K562 (cell line): Measurements from ENCODE around the gene RASD2. TPM values are rescaled to one million over a fixed set of nuclear protein-coding genes. Genes with fewer than 3 reads are reported as not detected.
A peak's percentile ranks its signal among the peaks of the same experiment; 100 is the strongest.

Experiments
- ATAC-seq: fragments of 200-7000 bp; cut with Tn5 transposase; 3 replicates; pipeline ENCODE4 v1.9.1; 2020; ENCODE audit warnings: moderate library complexity
- BruUV-seq: library from RNA; stranded (reverse); fragments of 400-500 nt; replicated peaks from 2 replicates; lab custom pipeline; 2021; lab: Mats Ljungman, UMichigan
- CTCF ChIA-PET: fragments of 300-600 bp; formaldehyde crosslinking; extraction: SDS; loops from one replicate; lab custom pipeline; 2021; ENCODE audit warnings: low intra/inter-chr PET ratio; lab: Yijun Ruan, JAX
- POLR2A ChIA-PET: fragments of 300-600, 350-650 bp; sonication (Branson Sonifier 250); formaldehyde crosslinking; extraction: SDS; loops from one replicate; lab custom pipeline; 2021; ENCODE audit warnings: antibody characterized with exemption, inconsistent platforms; lab: Yijun Ruan, JAX
- DNase-seq, 4 experiments: peaks; one replicate each; pipeline versions ENCODE4 v3.0.0 to v3.0.0-alpha.2; 2011 to 2018; ENCODE audit warnings: low spot score in 3 of 4, mixed read lengths in 3 of 4; ENCODE audit errors: extremely low read depth in 1 of 4
- FAIRE-seq: peaks from 2 replicates; lab custom pipeline; 2011; peaks lifted over from hg19 to GRCh38; lab: Jason Lieb, UNC
- H2AFZ ChIP-seq: 2 replicates; pipeline ENCODE4 v1.6.0; 2011; ENCODE audit warnings: low read depth, low read length, control low read depth, inconsistent platforms
- H3K27ac ChIP-seq: fragments of 200-600 bp; 3 replicates; pipeline ENCODE4 v1.8.0; 2011; ENCODE audit warnings: low read depth, mild to moderate bottlenecking, control low read depth, inconsistent platforms, low read length, moderate library complexity, mixed read lengths; ENCODE audit errors: extremely low read depth
- H3K27me3 ChIP-seq, 2 experiments: fragments of 300-600 bp in 1 of 2; 2 replicates in 1 of 2; 3 replicates in 1 of 2; pipeline versions ENCODE4 v1.6.0 to v1.8.0; 2011; ENCODE audit warnings: inconsistent platforms in 2 of 2, low read length in 2 of 2, mild to moderate bottlenecking in 1 of 2, mixed read lengths in 1 of 2, moderate library complexity in 1 of 2; ENCODE audit not compliant: control insufficient read depth in 2 of 2, insufficient read depth in 2 of 2
- H3K36me3 ChIP-seq: fragments of 300-600 bp; 3 replicates; pipeline ENCODE4 v1.8.0; 2011; ENCODE audit warnings: mild to moderate bottlenecking, low read length, inconsistent platforms; ENCODE audit not compliant: control insufficient read depth, insufficient read depth
- H3K4me1 ChIP-seq, 2 experiments: fragments of 200-600 bp in 1 of 2; replicated peaks in 1 of 2; 2 replicates in 1 of 2; 3 replicates in 1 of 2; pipeline versions ENCODE4 v1.5.1 to v1.8.0; 2011; ENCODE audit warnings: inconsistent platforms in 2 of 2, low read length in 2 of 2, mild to moderate bottlenecking in 1 of 2, mixed read lengths in 1 of 2, moderate library complexity in 1 of 2; ENCODE audit not compliant: control insufficient read depth in 2 of 2, insufficient read depth in 2 of 2
- H3K4me2 ChIP-seq: 2 replicates; pipeline ENCODE4 v1.6.1; 2011; ENCODE audit warnings: low read length, control low read depth, inconsistent platforms, mixed read lengths; ENCODE audit not compliant: insufficient read depth
- H3K4me3 ChIP-seq: fragments of 200-600 bp; sonication (generic), shearing (Covaris generic); 2 replicates; pipeline ENCODE4 v1.5.1; 2016; ENCODE audit warnings: control low read depth, inconsistent platforms
- H3K79me2 ChIP-seq: fragments of 200-600 bp; 3 replicates; pipeline ENCODE4 v1.8.0; 2011; ENCODE audit warnings: low read length, inconsistent platforms; ENCODE audit not compliant: control insufficient read depth, insufficient read depth
- H3K9ac ChIP-seq, 2 experiments: 2 replicates each; pipeline versions ENCODE4 v1.6.0 to v1.6.1; 2011; ENCODE audit warnings: low read depth in 2 of 2, low read length in 2 of 2, control low read depth in 1 of 2, inconsistent platforms in 1 of 2, mild to moderate bottlenecking in 1 of 2, mixed read lengths in 1 of 2; ENCODE audit not compliant: insufficient read depth in 1 of 2
- H3K9me1 ChIP-seq: one replicate; pipeline ENCODE4 v1.6.0; 2011; ENCODE audit warnings: inconsistent platforms, mild to moderate bottlenecking, low read length, moderate library complexity; ENCODE audit not compliant: control insufficient read depth, insufficient read depth
- H3K9me3 ChIP-seq: replicated peaks from 2 replicates; pipeline ENCODE4 v1.5.1; 2011; ENCODE audit warnings: low read depth, low read length, inconsistent platforms; ENCODE audit not compliant: control insufficient read depth, insufficient read depth
- H4K20me1 ChIP-seq: replicated peaks from 2 replicates; pipeline ENCODE4 v1.6.1; 2011; ENCODE audit warnings: low read length, inconsistent platforms, mixed read lengths; ENCODE audit not compliant: control insufficient read depth, insufficient read depth
- ARID2 ChIP-seq: fragments of 450-650 bp; IDR thresholded peaks from 2 replicates; pipeline ENCODE4 v1.6.1; 2017; ENCODE audit warnings: antibody characterized with exemption, mild to moderate bottlenecking
- CBX2 ChIP-seq: fragments of 200-600 bp; sonication (generic); IDR thresholded peaks from one replicate; pipeline ENCODE4 v1.6.1; 2012; ENCODE audit warnings: mild to moderate bottlenecking, low read length, inconsistent platforms; ENCODE audit not compliant: insufficient read depth, poor library complexity, severe bottlenecking
- CREBBP ChIP-seq: IDR thresholded peaks from one replicate; pipeline ENCODE4 v1.6.1; 2012; ENCODE audit warnings: low read depth, mild to moderate bottlenecking, control low read depth, inconsistent platforms, low read length
- ETV1 ChIP-seq: fragments of 450-650 bp; conservative IDR thresholded peaks from 2 replicates; pipeline ENCODE4 v1.6.1; 2016; ENCODE audit warnings: missing genetic modification characterization, control low read depth, low read depth, missing compliant biosample characterization
- FOSL1 ChIP-seq: fragments of 200-800 bp; sonication (Bioruptor generic); conservative IDR thresholded peaks from 2 replicates; pipeline ENCODE4 v1.6.1; 2016; ENCODE audit warnings: missing genetic modification characterization, missing compliant biosample characterization
- GTF2F1 ChIP-seq: IDR thresholded peaks from 2 replicates; pipeline ENCODE4 v1.6.1; 2011; ENCODE audit warnings: low read depth, low read length, improper control_type of control experiment
- HSF4 ChIP-seq: fragments of 250-450 bp; sonication (Bioruptor Pico); IDR thresholded peaks from 2 replicates; pipeline ENCODE4 v2.1.2; 2022; ENCODE audit warnings: mild to moderate bottlenecking, moderate library complexity, borderline replicate concordance
- JUN ChIP-seq, 2 experiments: sonication (generic) in 1 of 2; formaldehyde crosslinking in 1 of 2; IDR thresholded peaks; 2 replicates each; pipeline versions ENCODE4 v1.6.1 to v1.8.0; 2012 to 2022; ENCODE audit warnings: borderline replicate concordance in 2 of 2, mild to moderate bottlenecking in 2 of 2, improper control_type of control experiment in 1 of 2, low read depth in 1 of 2, low read length in 1 of 2, missing genetic modification reagents in 1 of 2
- MTF1 ChIP-seq: fragments of 250-450 bp; sonication (Bioruptor Pico); IDR thresholded peaks from 2 replicates; pipeline ENCODE4 v1.9.0; 2021; ENCODE audit warnings: moderate library complexity, mild to moderate bottlenecking, inconsistent platforms, borderline replicate concordance
- SIN3A ChIP-seq, 2 experiments: fragments of 150-350 bp in 1 of 2; IDR thresholded peaks; 2 replicates each; pipeline ENCODE4 v1.6.1; 2011 to 2016; ENCODE audit warnings: borderline replicate concordance in 2 of 2, low read depth in 2 of 2, low read length in 2 of 2, mild to moderate bottlenecking in 2 of 2, moderate library complexity in 2 of 2; ENCODE audit not compliant: control insufficient read depth in 1 of 2
- SMARCB1 ChIP-seq: IDR thresholded peaks from 2 replicates; pipeline ENCODE4 v1.6.1; 2011; ENCODE audit warnings: improper control_type of control experiment, low read depth; ENCODE audit not compliant: insufficient read length
- SMARCE1 ChIP-seq: fragments of 450-650 bp; IDR thresholded peaks from 2 replicates; pipeline ENCODE4 v1.7.1; 2016; ENCODE audit warnings: mild to moderate bottlenecking
- TAL1 ChIP-seq: fragments of 450-650 bp; IDR thresholded peaks from 2 replicates; pipeline ENCODE4 v1.6.1; 2016; ENCODE audit warnings: mild to moderate bottlenecking
- TEAD4 ChIP-seq, 2 experiments: sonication (generic) in 1 of 2; formaldehyde crosslinking in 1 of 2; IDR thresholded peaks; 2 replicates each; pipeline versions ENCODE4 v1.6.1 to v1.8.0; 2012 to 2022; ENCODE audit warnings: borderline replicate concordance in 1 of 2, inconsistent platforms in 1 of 2, low read length in 1 of 2, mild to moderate bottlenecking in 1 of 2, missing genetic modification reagents in 1 of 2
- USF2 ChIP-seq: sonication (generic); formaldehyde crosslinking; IDR thresholded peaks from 2 replicates; pipeline ENCODE4 v1.5.0; 2020; ENCODE audit warnings: missing genetic modification reagents
- ZNF384 ChIP-seq: IDR thresholded peaks from 2 replicates; pipeline ENCODE4 v1.6.1; 2012; ENCODE audit warnings: low read depth, low read length, improper control_type of control experiment
- ZNF444 ChIP-seq: fragments of 250-450 bp; sonication (Bioruptor Pico); IDR thresholded peaks from 2 replicates; pipeline ENCODE4 v1.4.0; 2020; ENCODE audit warnings: mild to moderate bottlenecking, moderate library complexity
- WGBS: fragments of 100-300 bp; shearing (Covaris generic); methylation state at CpG from one replicate; pipeline ENCODE4 v1.1.6; 2016; ENCODE audit warnings: low coverage, mixed read lengths; ENCODE audit not compliant: insufficient coverage; ENCODE audit errors: missing lambda C conversion rate; 5-methylcytosine and 5-hydroxymethylcytosine counted together
- in situ Hi-C: fragments of 300-500 bp; cut with MboI; formaldehyde crosslinking; loops from 4 replicates; pipeline ENCODE4 v1.15.0; 2018; ENCODE audit warnings: inconsistent platforms, mixed read lengths
- intact Hi-C: fragments of 100-400 bp; cut with micrococcal nuclease; formaldehyde crosslinking; loops from 2 replicates; pipeline ENCODE4 v1.14.2; 2022
- polyA plus RNA-seq, 8 experiments: library from polyadenylated mRNA; depleted of rRNA in 4 of 8; stranded (reverse) in 5 of 8; unstranded in 3 of 8; fragments of >200 nt; fragmentation: Nextera tagmentation in 2 of 8; fragmentation: Illumina TruSeq in 1 of 8; extraction: Ambion mirVana in 2 of 8; extraction: Trizol in 1 of 8; gene quantifications; 2 replicates each; pipeline versions ENCODE4 v1.2.1 to v1.2.3, GENCODE V29; 2011 to 2014; ENCODE audit warnings: inconsistent platforms in 1 of 8, missing spikeins in 1 of 8
- total RNA-seq, 7 experiments: library from RNA; depleted of rRNA in 6 of 7; stranded (reverse); fragments of >200 nt in 6 of 7; fragmentation: Illumina TruSeq in 2 of 7; extraction: Trizol in 2 of 7; gene quantifications; 2 replicates each; pipeline versions ENCODE4 v1.2.1 to v1.2.3, GENCODE V29; 2011 to 2021; ENCODE audit warnings: low replicate concordance in 1 of 7
- TF ChIP-seq, protein P1 (sequence below), 2 experiments: fragments of 450-650 bp in 1 of 2; sonication (generic) in 1 of 2; formaldehyde crosslinking in 1 of 2; IDR thresholded peaks in 1 of 2; conservative IDR thresholded peaks in 1 of 2; 2 replicates each; pipeline versions ENCODE4 v1.6.1 to v1.8.1; 2016 to 2023; ENCODE audit warnings: mild to moderate bottlenecking in 2 of 2, moderate library complexity in 2 of 2, inconsistent platforms in 1 of 2, missing genetic modification reagents in 1 of 2

Gene RASD2
- total and polyA plus RNA-seq, 9 of the 15 experiments (the other 6 are each of a cell fraction or from before 2014, with no cell fraction given) = 0.05 TPM; not detected in 8

DNA sequence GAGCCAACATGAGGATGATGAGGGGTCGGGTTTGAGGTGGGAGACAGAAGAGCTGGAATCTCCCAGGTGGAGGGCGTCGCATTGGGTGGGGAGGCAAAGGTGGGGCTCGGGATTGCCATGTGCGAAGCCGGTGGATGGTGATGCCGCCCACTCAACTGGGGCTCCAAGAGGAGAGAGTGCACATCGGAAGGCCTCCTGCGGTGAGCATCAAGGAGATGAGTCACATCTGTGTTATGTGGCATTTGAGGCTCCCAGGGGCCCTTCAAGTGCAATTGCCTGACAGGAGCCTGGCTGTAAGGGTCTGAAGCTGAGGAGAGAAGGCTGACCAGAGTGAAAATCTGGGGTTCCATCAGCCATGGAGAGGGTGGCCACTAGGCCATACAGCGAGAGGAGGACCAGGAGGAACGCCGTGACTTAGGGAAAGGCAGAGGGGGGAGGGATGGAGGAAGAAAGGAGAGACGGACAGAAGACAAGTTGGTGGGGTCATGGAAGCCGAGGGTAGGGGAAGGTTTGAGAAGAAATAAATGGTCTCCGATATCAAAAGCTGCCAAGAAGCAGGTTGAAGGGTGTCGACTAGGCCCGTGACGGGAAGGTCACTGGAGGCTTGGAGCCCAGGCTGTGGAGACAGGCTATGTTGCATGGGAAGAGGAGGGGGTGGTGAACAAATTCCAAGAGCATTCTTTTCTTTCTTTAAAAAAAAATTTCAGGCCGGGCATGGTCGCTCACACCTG is 21.3 kb downstream of the RASD2 start:
- no TSS peak for BruUV-seq
- POLR2A ChIA-PET = interaction anchor here (0.6 kb wide), 1 partner anchor 437 kb away, joined by 4 read pairs; no protein-coding TSS in a partner anchor
- no peaks in the 10 kb centered on the region; the same call in 1 of the 2 replicates for H3K9me3 ChIP-seq
- H3K9ac ChIP-seq = peak overlapping the region in 1 of 2 experiments; percentile 52; a peak in 1 of 4 replicates
- ATAC-seq (peak; percentile 55), FAIRE-seq (peak; percentile 49), DNase-seq (peak; percentile 38 to 53 (median 50))
- no peaks in the 10 kb centered on the region; a peak in 2 of 5 replicates for H3K4me1 ChIP-seq
- in situ Hi-C loops (no loop called here), intact Hi-C loops (no loop called here)
- no peak overlapping the region for H3K4me2 ChIP-seq
- no peaks in the 10 kb centered on the region for H3K9me1 ChIP-seq
- H4K20me1 ChIP-seq = no peaks in the 10 kb centered on the region
- no peak overlapping the region for H3K27ac ChIP-seq
- H3K79me2 ChIP-seq = no peaks in the 10 kb centered on the region
- H3K27me3 ChIP-seq = peaks cover 4 to 34% of the 10 kb centered on the region in 2 experiments
- WGBS = 1% methylated on average over 10 of the region's 20 CpGs
- CTCF ChIA-PET = no interaction called here
- no peak overlapping the region for H3K4me3 ChIP-seq
- H3K36me3 ChIP-seq = no peaks in the 10 kb centered on the region
- no peak overlapping the region for H2AFZ ChIP-seq
- TF ChIP-seq SIN3A (IDR thresholded peaks at IDR 0.05; ENCODE audit: borderline replicate concordance in 2 of 2, control insufficient read depth in 1 of 2, low read depth in 2 of 2, low read length in 2 of 2) = no peak
- no peak for TF ChIP-seq MTF1 (CRISPR knock-in tag)
- no peak for TF ChIP-seq ZNF384
- TF ChIP-seq ZNF444 = no peak
- no peak for TF ChIP-seq HSF4 (CRISPR knock-in tag)
- TF ChIP-seq ARID2 = no peak
- TF ChIP-seq CREBBP = no peak
- TF ChIP-seq USF2 (CRISPR knock-in tag) = no peak
- no peak for TF ChIP-seq ETV1 (tag)
- no peak for TF ChIP-seq CBX2
- no peak for TF ChIP-seq TAL1
- TF ChIP-seq, protein P1, sequence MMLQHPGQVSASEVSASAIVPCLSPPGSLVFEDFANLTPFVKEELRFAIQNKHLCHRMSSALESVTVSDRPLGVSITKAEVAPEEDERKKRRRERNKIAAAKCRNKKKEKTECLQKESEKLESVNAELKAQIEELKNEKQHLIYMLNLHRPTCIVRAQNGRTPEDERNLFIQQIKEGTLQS (IDR thresholded peaks at IDR 0.05) = peak; percentile 66; the same call in 1 of the 2 replicates
- TF ChIP-seq, protein P1 (CRISPR knock-in tag; conservative IDR thresholded peaks at IDR 0.05) = no peak
- 0 out of 2 replicates have a peak, but pooled peaks have one; percentile 18 for TF ChIP-seq SMARCE1
- TF ChIP-seq TEAD4 (IDR thresholded peaks at IDR 0.05; ENCODE audit: low read length) = 0 out of 2 replicates have a peak, but pooled peaks have one; percentile 18
- no peak for TF ChIP-seq TEAD4 (CRISPR knock-in tag; IDR thresholded peaks at IDR 0.05; ENCODE audit: borderline replicate concordance)
- TF ChIP-seq SMARCB1 = no peak
- peak; percentile 34; the same call in 1 of the 2 replicates for TF ChIP-seq JUN (IDR thresholded peaks at IDR 0.05; ENCODE audit: borderline replicate concordance, low read depth, low read length)
- no peak for TF ChIP-seq JUN (CRISPR knock-in tag; IDR thresholded peaks at IDR 0.05; ENCODE audit: borderline replicate concordance)
- no peak for TF ChIP-seq GTF2F1
- TF ChIP-seq FOSL1 (tag) = peak; percentile 53; the same call in 1 of the 2 replicates
